OCI-LY3 (cell line): ENCODE data around the gene FOXD4L6.
"Not testable (repeated sequence)": the region's sequence is repeated elsewhere in the genome, so short reads cannot be mapped to it uniquely, and the experiment has no call there.

Experiments used
- CTCF ChIP-seq: fragments of 200-600, 300-600 bp; sonication (generic); IDR thresholded peaks from 2 replicates; pipeline ENCODE4 v1.5.1; 2014; ENCODE audit warnings: antibody characterized with exemption, low read length, low read depth
- EZH2phosphoT487 ChIP-seq: fragments of 200-600 bp; shearing (Covaris generic); IDR thresholded peaks from 2 replicates; pipeline ENCODE4 v1.6.1; 2018; ENCODE audit warnings: antibody characterized with exemption, mixed run types, low read depth

- not testable (repeated sequence) for TF ChIP-seq CTCF, EZH2phosphoT487
These were observed 37.6 kb downstream of the FOXD4L6 start for GRCh38 chr9:41090922-41091321.
